ENCODE measurements around the gene SREBF1.

- TF ChIP-seq CTCF (IDR thresholded peaks at IDR 0.05) = no peak
- TF ChIP-seq POLR2A (IDR thresholded peaks at IDR 0.05) = no peak
Measured at GRCh38 chr17:17794382-17794781, 42.4 kb downstream of the SREBF1 start.
